Testis (tissue), 2 donors: ENCODE data around the gene USP49.

Experiments used
- CTCF ChIP-seq, 3 experiments: fragments of 450-650 bp in 2 of 3; fragments of 200-600 bp in 1 of 3; sonication (generic) in 1 of 3; IDR thresholded peaks; one replicate each; pipeline ENCODE4 v1.5.1; 2016 to 2019; ENCODE audit warnings: antibody characterized with exemption in 3 of 3, mild to moderate bottlenecking in 2 of 3, moderate library complexity in 1 of 3
- POLR2A ChIP-seq: fragments of 450-650 bp; IDR thresholded peaks from one replicate; pipeline ENCODE4 v1.6.1; 2017; ENCODE audit warnings: antibody characterized with exemption, mild to moderate bottlenecking, moderate library complexity

GRCh38 chr6:41813469-41813868 lies 81.7 kb downstream of the USP49 start:
- TF ChIP-seq CTCF (IDR thresholded peaks at IDR 0.05) (no peak), POLR2A (no peak)
